Measurements from ENCODE around the gene GATAD2A.

- no peak for TF ChIP-seq REST (IDR thresholded peaks at IDR 0.05; ENCODE audit: insufficient read depth in 1 of 2, low read depth in 2 of 2, low read length in 2 of 2)
- no peak for TF ChIP-seq POLR2AphosphoS5 (IDR thresholded peaks at IDR 0.05; ENCODE audit: low read depth, low read length)
These were observed 29.1 kb downstream of the GATAD2A start for GRCh38 chr19:19434483-19435045.
